Measurements from ENCODE around the gene FMO2.

FMO2 gene

GRCh38 chr1:171174560-171175294 lies 10.4 kb upstream of the FMO2 start:
- DNase-seq (ENCODE audit: low read depth in 3 of 3): no peak

DNA sequence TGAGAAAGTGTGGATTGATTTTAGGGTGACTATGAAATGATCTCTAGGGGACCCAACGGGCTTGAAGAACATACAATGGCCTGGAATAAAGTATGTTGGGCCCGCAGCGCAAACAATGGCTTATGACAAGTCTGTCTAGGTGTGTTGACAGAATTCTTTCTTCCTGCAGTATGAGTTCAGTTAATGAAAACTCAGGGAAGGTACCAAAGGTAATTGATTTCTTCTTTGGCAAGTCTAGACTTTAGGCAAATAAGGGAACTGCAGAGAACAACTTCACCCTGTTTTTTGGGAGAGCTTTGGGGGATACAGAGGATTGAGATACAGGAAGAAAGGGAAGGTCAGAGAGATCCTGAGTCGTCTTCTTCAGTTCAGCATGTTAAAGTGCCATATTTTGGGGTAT lies 7.8 kb upstream of the FMO2 start:
- no peak for DNase-seq (ENCODE audit: low read depth in 3 of 3)

DNA sequence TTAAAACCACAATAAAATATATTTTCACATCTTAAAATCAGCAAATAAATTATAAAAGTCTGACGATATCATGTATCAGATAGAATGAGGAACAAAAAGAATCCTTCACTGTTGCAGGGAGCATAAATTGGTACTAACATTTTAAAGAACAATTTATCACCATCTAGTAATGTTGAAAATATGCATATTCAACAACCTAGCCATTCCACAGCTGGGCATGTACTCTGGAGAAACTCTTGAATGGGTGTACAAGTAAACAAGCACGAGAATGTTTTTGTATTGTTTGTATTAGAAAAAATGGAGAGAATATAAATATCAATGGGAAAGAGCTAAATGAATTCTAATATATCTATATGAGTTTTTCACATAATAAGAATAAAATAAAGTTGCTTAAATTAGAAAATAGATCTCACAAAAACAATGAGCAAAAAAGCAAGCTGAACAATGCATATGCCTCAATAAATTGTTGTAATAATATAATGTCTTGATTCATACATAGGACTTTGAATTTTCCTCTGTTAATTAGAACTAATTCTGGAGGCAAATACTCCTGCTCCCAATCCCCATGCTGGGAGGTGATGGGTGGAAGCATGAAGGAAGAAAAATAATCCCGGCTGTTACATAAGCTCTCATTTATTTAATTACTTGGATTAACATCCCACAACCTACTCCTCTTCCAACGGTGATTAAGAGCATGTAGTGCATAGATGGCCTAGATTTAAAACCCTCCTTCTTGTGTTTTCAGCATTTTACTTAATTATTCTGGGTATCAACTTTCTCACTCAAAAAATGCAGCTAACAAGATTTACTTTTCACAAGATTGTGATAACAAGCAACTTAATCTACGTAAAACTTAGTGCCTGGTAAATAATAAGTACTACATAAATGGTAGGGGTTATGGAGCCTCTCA lies 5.5 kb upstream of the FMO2 start:
- no peak for DNase-seq (ENCODE audit: low read depth in 3 of 3)

GRCh38 chr1:171180670-171181069 lies 4.4 kb upstream of the FMO2 start:
- DNase-seq (ENCODE audit: low read depth in 3 of 3): no peak

- DNase-seq (ENCODE audit: low read depth in 3 of 3): peak; percentile 3 to 19 (median 16)
Observed at GRCh38 chr1:171188388-171189266, 3.5 kb downstream of the FMO2 start.

DNA sequence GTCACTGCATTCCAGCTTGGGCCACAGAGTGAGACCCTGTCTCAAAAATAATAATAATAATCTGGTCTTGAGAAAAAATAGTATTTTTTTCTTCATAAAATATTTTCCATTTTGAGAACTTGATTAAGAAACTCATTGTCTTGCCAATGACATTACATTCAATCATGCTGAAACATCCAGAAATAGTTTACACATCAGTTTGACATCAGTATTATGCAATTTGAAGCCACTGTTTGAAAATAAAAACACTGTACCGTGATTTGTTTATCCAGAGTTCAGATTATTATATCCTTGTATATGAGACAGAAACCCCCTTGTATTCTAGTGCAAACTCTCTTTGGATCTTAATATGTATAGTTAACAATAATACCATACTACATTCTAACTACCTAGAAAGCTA lies 6.9 kb downstream of the FMO2 start:
- no peak for DNase-seq (ENCODE audit: low read depth in 3 of 3)

- no peak for DNase-seq (ENCODE audit: low read depth in 3 of 3)
Observed at GRCh38 chr1:171195767-171196166, 10.7 kb downstream of the FMO2 start.

DNA sequence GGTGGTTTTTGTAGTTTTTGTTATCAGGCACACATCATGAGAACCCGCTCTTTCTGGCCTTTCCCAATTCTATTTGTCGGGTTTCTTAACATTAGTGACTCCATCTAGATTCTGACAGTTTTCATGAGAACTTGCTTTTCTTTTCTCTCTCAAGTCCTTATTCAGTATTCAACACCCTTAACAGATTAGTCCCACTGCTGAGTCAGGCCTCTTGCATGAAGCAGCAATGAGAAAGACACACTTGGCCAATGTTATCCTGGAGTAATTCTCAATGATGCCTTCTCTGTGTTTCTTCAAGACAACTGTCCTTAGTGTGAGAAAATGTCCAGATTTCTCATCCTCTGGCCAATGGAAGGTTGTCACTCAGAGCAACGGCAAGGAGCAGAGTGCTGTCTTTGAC lies 11.3 kb downstream of the FMO2 start:
- DNase-seq (ENCODE audit: low read depth in 3 of 3): no peak

- DNase-seq (ENCODE audit: low read depth in 3 of 3): no peak
Observed at GRCh38 chr1:171198081-171198480, 13.0 kb downstream of the FMO2 start.

DNA sequence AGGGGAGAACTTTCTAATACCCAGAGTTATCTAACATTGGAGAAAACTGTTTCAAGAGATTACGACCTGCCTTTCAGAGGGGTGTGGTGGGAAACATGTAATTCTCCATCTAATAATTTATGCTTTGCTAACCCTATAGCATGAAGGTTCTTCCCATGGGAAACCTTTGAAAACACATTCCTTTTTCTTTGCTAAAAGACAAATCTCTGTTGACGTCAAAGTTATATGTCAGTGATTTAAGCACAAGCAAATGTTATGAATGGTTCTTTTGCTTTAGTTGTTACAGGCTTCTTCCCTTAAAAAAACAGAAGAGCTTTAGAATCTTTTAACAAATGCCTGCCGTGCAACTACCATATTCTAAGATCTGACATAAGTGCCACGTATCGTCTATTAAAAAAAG lies 19.2 kb downstream of the FMO2 start:
- DNase-seq (ENCODE audit: low read depth in 3 of 3): no peak

GRCh38 chr1:171206204-171206977 lies 21.3 kb downstream of the FMO2 start:
- no peak for DNase-seq (ENCODE audit: low read depth in 3 of 3)

DNA sequence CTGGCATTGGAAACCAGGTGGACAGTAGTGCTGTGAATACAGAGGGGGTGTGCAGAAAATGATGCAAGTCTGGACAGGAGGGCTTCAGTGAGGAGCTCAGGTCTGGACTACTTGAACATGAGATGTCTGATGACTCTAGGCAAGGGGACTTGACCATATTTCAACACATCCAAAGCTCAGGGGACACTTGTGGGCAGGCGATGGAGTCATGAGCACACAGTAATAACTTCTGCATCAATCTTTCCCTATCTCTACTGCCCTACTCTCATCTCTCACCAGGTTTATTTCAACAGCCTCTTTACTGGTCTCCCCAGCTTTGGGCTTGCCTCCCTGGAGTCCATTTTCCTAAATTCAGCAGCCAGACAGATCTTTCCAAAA lies 21.9 kb downstream of the FMO2 start:
- no peak for DNase-seq (ENCODE audit: low read depth in 3 of 3)

DNA sequence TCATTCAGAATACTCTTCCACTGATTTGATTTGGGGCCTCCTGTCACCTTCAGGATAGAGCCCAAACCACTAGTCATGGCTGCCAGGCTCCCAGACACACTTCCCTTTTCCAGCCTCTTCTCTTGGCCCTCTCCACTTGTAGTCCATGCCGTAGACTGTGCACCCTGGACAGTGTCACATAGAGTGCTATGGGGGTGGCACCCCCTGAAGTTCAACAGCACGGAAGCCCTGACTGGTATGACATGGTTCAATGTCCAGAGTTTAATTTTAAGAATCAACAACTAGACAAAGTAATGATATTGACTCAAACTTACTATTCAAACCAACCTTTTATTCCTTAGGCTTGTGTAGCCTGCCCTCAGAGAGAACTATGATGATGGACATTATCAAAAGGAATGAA lies 22.3 kb downstream of the FMO2 start:
- no peak for DNase-seq (ENCODE audit: low read depth in 3 of 3)

GRCh38 chr1:171210355-171210754 lies 25.3 kb downstream of the FMO2 start:
- no peak for DNase-seq (ENCODE audit: low read depth in 3 of 3)

DNA sequence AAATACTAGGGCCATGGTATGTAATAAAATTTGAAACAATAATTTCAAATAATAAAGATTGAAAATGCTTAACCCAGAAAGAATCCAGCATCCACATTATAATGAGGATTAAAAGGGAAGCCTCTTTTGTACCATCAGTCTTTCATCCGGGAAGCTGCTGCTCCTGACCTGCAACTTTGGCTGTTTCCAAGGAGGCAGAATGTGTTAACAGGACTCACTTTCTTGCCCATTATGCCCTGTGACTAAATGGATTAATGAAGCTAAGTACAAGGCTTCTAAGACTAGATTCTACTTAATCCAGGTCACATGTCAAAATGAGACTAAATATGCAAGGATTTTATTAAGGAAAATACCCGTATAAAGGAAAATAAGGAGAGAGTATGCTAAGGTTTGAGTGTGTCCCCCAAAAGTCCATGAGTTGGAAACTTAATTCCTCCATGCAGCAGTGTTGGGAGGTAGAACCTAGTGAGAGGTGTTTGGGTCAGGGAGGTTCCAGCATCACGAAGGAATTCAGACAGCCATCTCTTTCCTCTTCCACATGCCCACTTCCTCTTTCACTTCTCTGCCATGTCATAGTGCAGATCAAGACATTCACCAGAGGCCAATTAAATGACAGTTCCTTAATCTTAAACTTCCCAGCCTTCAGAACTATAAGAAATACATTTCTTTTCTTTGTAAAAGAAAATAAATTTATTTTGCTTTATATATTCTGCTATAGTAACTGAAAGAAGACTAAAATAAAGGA lies 27.7 kb downstream of the FMO2 start:
- no peak for DNase-seq (ENCODE audit: low read depth in 3 of 3)

- DNase-seq (ENCODE audit: low read depth in 3 of 3): no peak
Observed at GRCh38 chr1:171213559-171214454, 28.7 kb downstream of the FMO2 start.

- no peak for DNase-seq (ENCODE audit: low read depth in 3 of 3)
Observed at GRCh38 chr1:171217658-171218443, 32.8 kb downstream of the FMO2 start.

GRCh38 chr1:171218661-171219060 lies 33.6 kb downstream of the FMO2 start:
- DNase-seq (ENCODE audit: low read depth in 3 of 3): no peak
